ENCODE measurements around the gene SPTBN5. TPM values are rescaled to one million over a fixed set of nuclear protein-coding genes. Genes with fewer than 3 reads are reported as not detected.

SPTBN5 gene
- total RNA-seq, 2 experiments from 2014 or later = 1.1 to 1.6 TPM

DNA sequence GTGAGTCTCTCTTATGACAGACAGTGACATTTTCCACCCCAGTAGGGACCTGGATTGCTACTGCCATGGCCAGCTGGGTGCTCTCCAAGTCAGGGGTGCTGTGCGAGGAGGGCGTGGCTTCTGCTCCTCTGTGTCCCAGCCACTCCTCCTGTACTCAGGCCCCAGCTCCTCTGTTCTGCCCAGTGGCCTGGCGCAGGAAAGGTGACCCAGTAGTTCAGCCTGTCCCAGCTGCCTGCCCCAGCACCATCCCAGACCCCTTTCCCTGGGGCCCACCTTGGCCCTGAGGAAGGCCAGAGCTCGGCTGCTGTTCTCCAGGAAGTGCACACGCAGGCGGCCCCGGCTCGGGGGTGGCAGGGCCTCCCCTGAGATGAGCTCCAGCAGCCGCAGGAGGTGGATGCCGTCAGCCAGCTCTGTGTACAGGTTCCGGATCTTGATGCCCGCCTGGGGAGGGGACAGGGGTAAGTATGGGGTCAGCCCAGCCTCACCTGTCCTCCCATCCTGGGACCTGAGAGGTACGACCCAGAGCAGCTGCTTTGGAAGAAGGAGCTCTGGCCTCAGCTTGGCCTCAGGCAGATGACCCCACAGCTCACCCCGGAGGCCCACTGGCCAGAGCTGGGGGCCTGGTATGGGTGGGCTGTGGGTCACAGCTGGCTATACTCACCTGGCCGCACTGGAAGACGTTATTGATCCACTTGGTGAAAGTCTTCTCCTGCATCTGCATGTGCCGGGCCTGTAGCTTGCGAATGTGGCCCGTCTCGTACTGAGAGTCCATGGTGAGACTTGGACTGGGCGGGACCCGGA is 1.0 kb downstream of the SPTBN5 start:
- no peak for ATAC-seq (ENCODE audit: low read depth)
- H3K27ac Mint-ChIP-seq = peak overlapping the region; percentile 80
- peak; percentile 49 for DNase-seq
- peaks cover 23% of the 10 kb centered on the region for H3K4me1 Mint-ChIP-seq
- no peaks in the 10 kb centered on the region for H3K36me3 Mint-ChIP-seq
- POLR2A ChIA-PET = interaction anchor here (0.6 to 2.9 kb wide), 6 partner anchors 12 to 263 kb away, joined by 3 to 19 read pairs (median 5); partner anchors contain the start of gene MAPKBP1
- H3K9me3 Mint-ChIP-seq = no peaks in the 10 kb centered on the region
- H3K27me3 Mint-ChIP-seq = no peaks in the 10 kb centered on the region
- peak overlapping the region; percentile 50 for H3K4me3 Mint-ChIP-seq

DNA sequence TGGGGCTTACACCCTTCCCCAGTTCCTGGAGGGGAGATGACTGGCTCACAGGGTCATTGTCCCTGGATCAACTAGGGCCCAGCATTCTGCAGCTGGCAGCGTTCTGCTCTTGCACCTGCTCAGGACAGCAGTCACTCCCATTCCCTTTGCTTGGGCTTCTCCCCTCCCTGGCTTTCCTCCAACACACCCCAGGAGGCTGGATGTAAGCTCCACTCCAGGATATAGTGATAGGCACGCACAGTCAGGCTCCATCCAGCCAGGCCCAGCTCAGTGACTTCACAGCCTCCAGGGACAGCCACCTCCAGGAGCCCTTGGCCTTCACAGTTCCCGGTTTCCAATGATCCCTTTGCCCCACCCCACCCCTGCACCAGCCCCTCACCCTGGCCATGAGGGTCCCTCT is 1.9 kb downstream of the SPTBN5 start:
- Mint-ChIP-seq H3K4me1 (peaks cover 23% of the 10 kb centered on the region), H3K27me3 (no peaks in the 10 kb centered on the region), H3K27ac (peak overlapping the region; percentile 50), H3K4me3 (no peak overlapping the region), H3K36me3 (no peaks in the 10 kb centered on the region), H3K9me3 (no peaks in the 10 kb centered on the region)
- POLR2A ChIA-PET = interaction anchor here (2.7 kb wide), 1 partner anchor 22 kb away, joined by 11 read pairs; no protein-coding TSS in a partner anchor
- no peak for ATAC-seq (ENCODE audit: low read depth)
- no peak for DNase-seq

GRCh38 chr15:41891226-41891625 is 2.6 kb downstream of the SPTBN5 start:
- no peaks in the 10 kb centered on the region for H3K36me3 Mint-ChIP-seq
- no peak overlapping the region for H3K4me3 Mint-ChIP-seq
- H3K27me3 Mint-ChIP-seq = no peaks in the 10 kb centered on the region
- POLR2A ChIA-PET = interaction anchor here (2.7 kb wide), 1 partner anchor 21 kb away, joined by 11 read pairs; no protein-coding TSS in a partner anchor
- peaks cover 22% of the 10 kb centered on the region for H3K4me1 Mint-ChIP-seq
- DNase-seq (no peak), ATAC-seq (ENCODE audit: low read depth) (no peak)
- no peak overlapping the region for H3K27ac Mint-ChIP-seq
- H3K9me3 Mint-ChIP-seq = no peaks in the 10 kb centered on the region

DNA sequence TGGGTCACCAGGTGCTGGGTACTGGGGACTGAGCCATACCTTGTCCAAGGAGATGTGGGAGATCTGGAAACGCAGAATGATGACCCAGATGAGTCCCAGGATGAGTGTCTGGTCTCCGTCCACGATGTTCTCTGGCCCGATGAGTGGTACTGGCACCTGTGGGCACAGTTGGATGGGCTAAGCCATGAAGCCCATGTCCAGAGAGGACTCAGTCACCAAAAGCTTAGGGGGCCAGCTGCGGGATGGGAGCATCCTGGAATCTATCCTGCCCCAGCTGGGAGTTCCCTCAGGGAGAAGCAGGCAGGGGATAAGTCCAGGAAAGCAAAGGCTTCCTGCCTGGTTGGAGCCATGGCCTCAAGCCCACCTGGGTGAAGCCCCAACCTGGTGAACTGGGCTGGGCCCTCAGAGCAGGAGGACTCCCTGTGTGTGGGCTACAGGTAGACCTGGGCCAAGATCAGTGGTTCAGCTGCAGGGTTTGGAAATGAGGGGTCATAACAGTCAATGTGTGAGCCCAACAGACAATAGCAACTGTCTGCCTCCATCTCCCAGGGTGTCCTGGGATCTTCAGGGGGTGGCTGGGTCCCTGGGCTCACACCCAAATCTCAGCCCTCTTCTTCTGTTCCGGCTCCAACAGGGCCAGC is 3.7 kb downstream of the SPTBN5 start:
- Mint-ChIP-seq H3K4me3 (no peak overlapping the region), H3K4me1 (peaks cover 18% of the 10 kb centered on the region), H3K27me3 (no peaks in the 10 kb centered on the region), H3K9me3 (no peaks in the 10 kb centered on the region), H3K36me3 (no peaks in the 10 kb centered on the region), H3K27ac (peak overlapping the region; percentile 52)
- DNase-seq = no peak
- ATAC-seq (ENCODE audit: low read depth) = no peak
- POLR2A ChIA-PET = no interaction called here

- H3K27me3 Mint-ChIP-seq = no peaks in the 10 kb centered on the region
- DNase-seq = no peak
- H3K36me3 Mint-ChIP-seq = no peaks in the 10 kb centered on the region
- POLR2A ChIA-PET = no interaction called here
- H3K4me1 Mint-ChIP-seq = peaks cover 12% of the 10 kb centered on the region
- peak overlapping the region; percentile 73 for H3K27ac Mint-ChIP-seq
- H3K9me3 Mint-ChIP-seq = no peaks in the 10 kb centered on the region
- ATAC-seq (ENCODE audit: low read depth) = no peak
- no peak overlapping the region for H3K4me3 Mint-ChIP-seq
Observed at GRCh38 chr15:41888662-41889253, 5.1 kb downstream of the SPTBN5 start.

GRCh38 chr15:41887893-41888292 is 6.0 kb downstream of the SPTBN5 start:
- no peaks in the 10 kb centered on the region for H3K27me3 Mint-ChIP-seq
- H3K36me3 Mint-ChIP-seq = no peaks in the 10 kb centered on the region
- H3K9me3 Mint-ChIP-seq = no peaks in the 10 kb centered on the region
- DNase-seq (no peak), ATAC-seq (ENCODE audit: low read depth) (no peak)
- no peak overlapping the region for H3K4me3 Mint-ChIP-seq
- POLR2A ChIA-PET = no interaction called here
- H3K27ac Mint-ChIP-seq = peak overlapping the region; percentile 15
- H3K4me1 Mint-ChIP-seq = peaks cover 10% of the 10 kb centered on the region

- Mint-ChIP-seq H3K27me3 (no peaks in the 10 kb centered on the region), H3K9me3 (no peaks in the 10 kb centered on the region), H3K4me1 (peaks cover 8% of the 10 kb centered on the region), H3K4me3 (no peak overlapping the region), H3K27ac (no peak overlapping the region), H3K36me3 (no peaks in the 10 kb centered on the region)
- DNase-seq = no peak
- POLR2A ChIA-PET = no interaction called here
- no peak for ATAC-seq (ENCODE audit: low read depth)
Observed at GRCh38 chr15:41887161-41887560, 6.7 kb downstream of the SPTBN5 start.

- POLR2A ChIA-PET = no interaction called here
- ATAC-seq (ENCODE audit: low read depth) (no peak), DNase-seq (no peak)
- Mint-ChIP-seq H3K36me3 (no peaks in the 10 kb centered on the region), H3K4me1 (peaks cover 8% of the 10 kb centered on the region), H3K27me3 (no peaks in the 10 kb centered on the region), H3K9me3 (no peaks in the 10 kb centered on the region), H3K27ac (peak overlapping the region; percentile 25), H3K4me3 (no peak overlapping the region)
Observed at GRCh38 chr15:41886741-41887140, 7.1 kb downstream of the SPTBN5 start.

- H3K4me1 Mint-ChIP-seq = peaks cover 8% of the 10 kb centered on the region
- no peak overlapping the region for H3K4me3 Mint-ChIP-seq
- POLR2A ChIA-PET = interaction anchor here (0.5 to 0.9 kb wide), 2 partner anchors 9 to 75 kb away, joined by 3 read pairs; no protein-coding TSS in a partner anchor
- DNase-seq (no peak), ATAC-seq (ENCODE audit: low read depth) (no peak)
- H3K27me3 Mint-ChIP-seq = peaks cover 9% of the 10 kb centered on the region
- no peaks in the 10 kb centered on the region for H3K9me3 Mint-ChIP-seq
- no peak overlapping the region for H3K27ac Mint-ChIP-seq
- no peaks in the 10 kb centered on the region for H3K36me3 Mint-ChIP-seq
Observed at GRCh38 chr15:41885841-41886240, 8.0 kb downstream of the SPTBN5 start.

DNA sequence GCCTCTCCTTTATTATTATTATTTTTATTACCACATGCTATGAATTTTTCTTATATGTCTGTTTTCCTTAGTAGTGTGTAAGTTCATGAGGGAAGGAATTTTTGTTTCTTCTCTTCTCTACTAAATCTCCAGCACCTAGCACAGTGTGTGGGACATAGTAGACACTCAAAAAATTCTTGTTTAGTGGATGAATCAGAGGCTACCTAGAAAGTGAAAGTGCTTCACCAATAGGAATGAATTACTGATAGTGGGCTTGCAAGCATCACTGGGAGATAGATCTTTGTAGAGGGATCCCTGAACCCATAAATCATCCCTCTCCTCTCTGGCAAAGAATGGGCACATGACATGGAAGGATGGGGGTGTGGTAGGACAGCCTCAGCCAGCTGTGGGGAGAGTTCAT is 8.5 kb downstream of the SPTBN5 start:
- Mint-ChIP-seq H3K4me1 (peaks cover 8% of the 10 kb centered on the region), H3K36me3 (no peaks in the 10 kb centered on the region), H3K27me3 (peaks cover 13% of the 10 kb centered on the region), H3K4me3 (no peak overlapping the region), H3K27ac (peak overlapping the region; percentile 63), H3K9me3 (no peaks in the 10 kb centered on the region)
- ATAC-seq (ENCODE audit: low read depth) = no peak
- POLR2A ChIA-PET = interaction anchor here (0.5 to 0.9 kb wide), 2 partner anchors 10 to 74 kb away, joined by 3 read pairs; no protein-coding TSS in a partner anchor
- DNase-seq = no peak

GRCh38 chr15:41884458-41884857 is 9.4 kb downstream of the SPTBN5 start:
- POLR2A ChIA-PET = no interaction called here
- Mint-ChIP-seq H3K36me3 (no peaks in the 10 kb centered on the region), H3K27ac (no peak overlapping the region)

GRCh38 chr15:41883484-41883825 is 10.4 kb downstream of the SPTBN5 start:
- Mint-ChIP-seq H3K27me3 (peaks cover 13% of the 10 kb centered on the region), H3K9me3 (no peaks in the 10 kb centered on the region), H3K36me3 (no peaks in the 10 kb centered on the region), H3K4me1 (peaks cover 4% of the 10 kb centered on the region), H3K27ac (no peak overlapping the region), H3K4me3 (no peak overlapping the region)
- ATAC-seq (ENCODE audit: low read depth) (no peak), DNase-seq (no peak)
- POLR2A ChIA-PET = interaction anchor here (1.2 kb wide), 1 partner anchor 11 kb away, joined by 4 read pairs; no protein-coding TSS in a partner anchor

More at GRCh38 chr15:41884458-41884857, 9.4 kb downstream of the SPTBN5 start:
- peaks cover 8% of the 10 kb centered on the region for H3K4me1 Mint-ChIP-seq
- no peaks in the 10 kb centered on the region for H3K9me3 Mint-ChIP-seq
- DNase-seq = no peak
- H3K4me3 Mint-ChIP-seq = no peak overlapping the region
- ATAC-seq (ENCODE audit: low read depth) = no peak
- H3K27me3 Mint-ChIP-seq = peaks cover 13% of the 10 kb centered on the region

DNA sequence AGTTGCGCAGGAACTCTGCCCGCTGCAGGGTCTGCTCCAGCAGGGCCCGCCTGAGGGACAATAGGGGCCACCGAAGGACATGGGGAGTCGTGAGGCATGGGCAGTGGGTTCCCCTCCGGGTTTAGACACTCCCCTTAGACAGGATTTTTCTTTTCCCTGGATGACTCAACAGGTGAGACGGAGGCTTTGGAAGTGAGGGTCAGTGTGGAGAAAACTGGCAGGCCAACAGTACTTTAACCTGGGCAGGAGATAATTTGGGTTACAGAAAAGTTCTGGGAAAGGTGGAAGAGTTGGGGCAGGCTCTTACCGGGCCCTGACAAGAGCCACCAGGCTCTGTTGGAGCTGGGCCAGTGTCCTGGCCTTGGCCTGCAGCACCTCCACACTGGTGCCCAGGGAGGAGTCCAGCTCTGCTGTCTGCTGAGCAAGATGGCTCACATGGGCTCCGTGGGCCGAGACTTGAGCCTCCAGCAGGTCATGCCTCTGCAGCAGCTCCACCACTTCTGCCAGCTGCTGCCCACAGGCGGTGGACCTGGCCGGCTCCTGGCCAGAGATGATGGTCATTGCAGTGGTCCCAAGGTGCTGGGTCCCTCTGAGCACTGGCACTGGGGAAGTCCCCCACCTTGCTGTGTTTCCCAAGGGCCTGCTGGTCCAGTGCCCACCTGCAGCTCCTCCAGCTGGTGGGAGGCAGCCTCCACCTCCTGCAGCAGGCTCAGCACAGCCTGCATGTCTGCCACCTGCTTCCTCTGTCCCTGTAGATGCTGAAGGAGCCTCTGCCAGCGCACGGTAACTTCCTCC is 11.0 kb downstream of the SPTBN5 start:
- ATAC-seq (ENCODE audit: low read depth) = no peak
- Mint-ChIP-seq H3K27ac (no peak overlapping the region), H3K4me1 (peaks cover 2% of the 10 kb centered on the region), H3K4me3 (no peak overlapping the region), H3K9me3 (no peaks in the 10 kb centered on the region), H3K27me3 (peaks cover 13% of the 10 kb centered on the region), H3K36me3 (no peaks in the 10 kb centered on the region)
- POLR2A ChIA-PET = interaction anchor here (1.2 kb wide), 1 partner anchor 12 kb away, joined by 4 read pairs; no protein-coding TSS in a partner anchor
- no peak for DNase-seq

Measured in activated naive CD8-positive, alpha-beta T cell treated with anti-CD3 and anti-CD28 coated beads, Interleukin-2, amount 10 ng/mL, durations not matched to agents 7 days and 5 days (primary cell).